ENCODE measurements around the gene METTL6.
A peak's percentile ranks its signal among the peaks of the same experiment; 100 is the strongest.
"Not testable (repeated sequence)": the region's sequence is repeated elsewhere in the genome, so short reads cannot be mapped to it uniquely, and the experiment has no call there.

Gene METTL6, protein sequence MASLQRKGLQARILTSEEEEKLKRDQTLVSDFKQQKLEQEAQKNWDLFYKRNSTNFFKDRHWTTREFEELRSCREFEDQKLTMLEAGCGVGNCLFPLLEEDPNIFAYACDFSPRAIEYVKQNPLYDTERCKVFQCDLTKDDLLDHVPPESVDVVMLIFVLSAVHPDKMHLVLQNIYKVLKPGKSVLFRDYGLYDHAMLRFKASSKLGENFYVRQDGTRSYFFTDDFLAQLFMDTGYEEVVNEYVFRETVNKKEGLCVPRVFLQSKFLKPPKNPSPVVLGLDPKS

DNA sequence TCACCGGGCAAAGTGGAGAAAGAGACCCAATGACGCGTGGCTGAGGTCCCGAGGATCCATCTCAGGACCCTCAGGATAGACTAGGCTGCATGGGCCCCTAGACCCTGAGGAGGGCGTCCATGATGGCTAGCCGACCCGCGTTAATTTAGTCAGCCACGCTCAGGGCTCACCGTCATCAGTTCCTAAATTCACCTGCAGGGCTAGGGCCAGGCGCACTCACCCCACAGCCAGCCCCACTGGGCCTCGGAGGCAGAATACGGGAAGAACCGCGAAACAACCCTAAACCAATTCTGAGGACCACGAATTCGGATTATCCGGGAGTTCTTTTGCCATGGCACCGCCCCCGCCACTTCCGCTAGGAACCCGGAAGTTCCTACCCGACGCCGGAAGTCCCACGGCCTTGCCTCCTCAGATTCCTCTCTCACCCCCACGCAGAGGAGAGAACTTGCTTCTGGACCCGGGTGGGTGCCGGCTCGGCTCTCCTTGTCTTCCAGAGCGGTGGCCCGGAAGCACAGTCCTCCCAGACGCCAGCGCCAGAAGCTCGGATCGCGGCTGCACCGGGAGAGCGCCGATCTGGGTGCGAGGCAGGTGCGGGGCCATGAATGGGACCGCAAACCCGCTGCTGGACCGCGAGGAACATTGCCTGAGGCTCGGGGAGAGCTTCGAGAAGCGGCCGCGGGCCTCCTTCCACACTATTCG, at the start of gene METTL6, which contains the start of gene EAF1:
METTL6 (minus strand) TSS at position 363 of the 699 bp plus-strand sequence. CDS start 1,033 bp downstream, outside the sequence.
EAF1 (plus strand) TSS at position 417 of the 699 bp plus-strand sequence; CDS start at position 599, 182 bp downstream.
- DNase-seq = peak; percentile 4 to 82 (median 67)

DNA sequence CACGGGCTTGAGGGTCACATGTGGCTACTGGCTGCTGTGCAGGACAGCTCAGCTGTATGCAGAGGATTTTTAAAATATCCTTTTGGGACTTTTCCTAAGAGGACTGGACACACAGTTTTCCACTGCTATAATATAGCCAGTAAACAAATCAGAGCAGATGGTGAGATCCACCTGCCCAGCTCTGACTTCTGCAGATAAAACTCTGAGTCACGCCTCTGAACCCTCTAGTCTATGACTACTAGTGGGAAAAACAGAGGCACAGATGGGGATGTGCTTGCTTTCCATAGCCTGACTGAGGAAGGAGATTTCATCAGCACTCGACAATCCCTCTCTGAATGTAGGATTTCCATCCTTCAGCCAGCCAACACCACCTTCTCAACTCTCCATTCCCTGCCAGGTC, 49.0 kb upstream of the METTL6 start:
- DNase-seq = peak in 1 of 14 donors; percentile 56

DNA sequence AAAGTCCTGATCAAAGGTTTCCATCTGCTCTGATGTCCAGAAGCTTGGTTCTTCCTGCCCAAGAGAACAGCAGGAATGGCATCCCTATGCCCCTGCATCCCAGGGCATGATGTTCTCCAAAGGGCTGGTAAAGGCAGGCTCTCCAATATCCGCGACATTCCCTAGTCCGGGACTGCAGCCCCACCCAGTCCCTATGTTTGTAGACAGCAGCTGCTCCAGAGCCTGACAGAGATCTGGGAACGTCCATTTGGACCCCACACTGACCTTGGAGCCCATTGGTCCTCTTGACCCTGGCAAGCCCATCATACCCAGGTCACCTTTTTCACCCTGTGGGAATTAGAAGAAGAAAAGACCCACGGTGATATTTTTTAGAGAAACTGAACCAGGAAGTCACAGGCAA, 47.8 kb upstream of the METTL6 start:
- no peak for DNase-seq

DNA sequence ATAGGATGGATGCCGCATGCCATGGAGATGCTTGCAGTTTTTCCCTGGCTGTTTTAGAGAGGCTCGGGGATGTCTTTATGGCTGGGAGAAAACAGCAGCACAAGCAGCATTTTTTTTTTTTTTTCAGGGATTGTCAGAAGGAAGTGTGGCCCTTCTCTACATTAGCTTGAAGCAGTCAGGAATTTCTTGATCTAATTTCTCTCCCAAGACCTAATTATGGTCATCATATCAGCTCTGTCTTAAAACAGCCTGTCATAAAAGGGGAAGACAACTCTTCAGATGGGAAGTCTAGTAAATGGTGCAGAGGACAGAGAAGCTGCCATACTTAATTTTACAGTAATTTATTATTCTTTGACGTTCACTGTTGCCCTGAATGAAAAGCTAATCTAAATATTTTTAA, 44.5 kb upstream of the METTL6 start:
- DNase-seq = no peak

DNA sequence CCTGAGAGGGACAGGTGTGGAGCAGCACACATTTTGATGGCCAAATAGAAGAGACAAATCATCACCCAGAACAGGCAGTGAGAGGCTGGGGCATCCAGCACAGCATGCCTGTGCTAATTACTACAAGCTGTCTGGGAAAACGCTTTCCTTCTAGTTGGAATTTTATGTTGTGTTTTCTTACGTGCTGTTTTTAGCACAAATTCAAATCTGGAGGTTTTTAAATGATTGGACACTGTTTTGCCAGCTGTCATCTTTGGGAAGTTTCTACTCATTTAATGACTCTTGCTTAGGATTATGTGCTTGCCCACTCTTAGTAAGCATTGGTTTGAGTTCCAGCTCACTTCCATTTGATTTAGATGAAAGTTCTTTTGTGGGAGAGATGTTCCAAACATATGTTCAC, 43.5 kb upstream of the METTL6 start:
- no peak for DNase-seq

DNA sequence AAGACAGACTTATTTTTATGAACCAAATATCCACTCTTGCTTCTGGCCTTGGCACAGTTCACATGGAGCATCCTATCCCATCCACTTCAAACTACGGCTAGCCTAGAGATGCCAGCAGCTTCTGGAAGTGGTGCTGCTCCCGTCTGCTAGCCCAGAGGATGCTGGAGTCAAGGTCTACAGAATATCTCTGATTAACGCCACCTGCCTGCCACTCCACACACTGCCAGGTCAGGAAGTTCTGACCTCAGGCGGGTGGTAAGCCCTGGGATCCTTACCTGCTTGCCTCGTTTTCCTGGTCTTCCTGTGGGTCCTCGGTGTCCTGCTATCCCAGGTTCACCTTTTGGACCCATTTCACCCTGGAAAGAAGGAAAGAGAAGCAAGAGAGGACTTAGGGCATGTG, 42.9 kb upstream of the METTL6 start:
- DNase-seq = no peak

DNA sequence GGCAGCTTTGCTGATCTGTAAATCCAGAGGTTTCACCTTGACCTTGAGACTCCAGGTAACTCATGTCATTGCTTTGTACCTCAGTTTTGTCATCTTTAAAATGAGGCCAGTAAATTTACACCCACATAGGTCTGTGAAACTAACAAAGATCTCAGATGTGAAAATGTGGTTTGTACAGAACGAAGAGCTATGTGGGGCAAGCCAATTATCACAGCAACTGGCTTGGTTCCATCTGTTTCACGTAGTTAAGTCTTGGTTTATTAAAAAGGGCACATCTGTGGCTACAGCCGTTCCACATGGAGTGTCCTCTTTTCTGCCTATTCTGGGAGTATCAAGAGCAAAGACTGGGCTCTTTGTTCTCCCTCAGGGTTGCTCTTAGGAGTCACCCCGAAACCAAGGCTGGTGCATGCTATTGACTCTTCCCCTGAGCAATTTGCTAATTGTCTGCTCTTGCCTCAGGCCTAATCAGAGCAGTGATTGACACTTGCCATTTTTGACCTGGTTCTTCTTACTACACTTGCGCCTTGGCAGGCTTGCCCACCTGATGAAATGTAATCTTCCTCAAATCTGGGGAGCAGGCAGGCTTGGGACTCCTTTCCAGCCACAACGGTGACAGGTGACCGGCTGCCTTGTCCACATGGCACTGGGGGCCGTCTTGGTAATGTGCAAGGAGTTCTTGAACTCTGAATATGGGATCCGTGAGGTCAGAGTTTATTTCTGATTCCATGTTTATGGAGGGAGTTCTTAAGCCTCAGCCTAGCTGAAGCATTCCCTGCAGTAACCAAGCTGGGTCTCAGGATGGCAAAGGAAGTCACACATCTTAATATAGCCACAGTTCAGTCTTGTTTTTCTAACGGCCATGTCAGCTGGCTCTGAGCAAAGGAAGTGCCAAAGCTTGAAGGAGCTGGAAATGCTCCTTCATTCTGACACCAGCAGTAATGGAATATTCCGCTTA, 40.2 kb upstream of the METTL6 start:
- no peak for DNase-seq

DNA sequence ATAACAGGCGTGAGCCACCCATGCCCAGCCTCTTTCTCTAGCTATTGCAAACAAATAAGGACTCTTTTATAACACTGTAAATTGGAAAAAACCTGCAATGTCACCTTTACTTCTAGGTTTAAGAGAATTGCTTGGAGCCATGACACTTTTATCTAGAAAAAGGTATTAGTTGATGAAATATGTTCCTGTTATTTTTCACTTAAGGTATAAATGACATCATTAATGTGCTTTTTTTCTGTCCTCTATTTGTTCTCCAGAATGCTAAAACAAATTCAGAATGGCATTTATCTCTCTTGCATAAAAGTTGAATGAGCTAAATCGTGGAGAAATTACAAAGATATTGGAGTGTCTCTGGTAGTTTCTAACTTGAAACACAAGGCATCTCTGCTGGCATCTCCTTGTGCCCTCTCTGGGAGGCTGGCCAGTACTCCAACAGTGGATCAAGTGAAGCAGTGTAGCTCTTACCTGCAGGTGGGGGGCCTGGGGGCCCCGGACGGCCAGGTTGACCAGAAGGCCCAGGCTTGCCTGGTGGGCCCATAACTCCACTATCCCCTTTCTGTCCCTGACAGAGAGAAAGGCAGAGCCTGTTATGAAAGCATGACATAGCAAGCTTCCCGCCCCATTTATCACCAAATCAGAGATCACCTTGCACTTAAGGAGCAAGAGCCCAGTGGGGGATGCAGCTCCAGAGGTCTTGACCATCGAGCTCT, 38.7 kb upstream of the METTL6 start:
- DNase-seq = no peak

DNA sequence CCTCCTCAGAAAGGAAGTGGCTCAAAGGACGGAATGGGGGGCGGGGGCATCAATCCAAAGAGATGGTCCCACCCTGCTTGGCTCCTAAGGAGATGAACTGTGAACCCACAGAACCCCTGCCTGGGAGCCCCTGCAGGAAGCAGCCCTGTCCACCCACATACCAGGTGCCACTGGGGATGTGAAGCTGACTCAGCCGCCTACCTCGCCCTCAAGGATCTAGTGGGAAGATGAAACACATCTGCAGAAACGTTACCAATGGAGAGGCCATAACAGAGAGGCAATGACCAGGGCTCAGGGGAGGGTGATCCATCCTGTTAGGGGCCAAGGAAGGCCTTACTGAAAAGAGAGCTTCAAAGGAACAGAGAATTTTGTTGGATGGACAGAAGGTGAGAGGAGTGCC, 35.1 kb upstream of the METTL6 start:
- no peak for DNase-seq

DNA sequence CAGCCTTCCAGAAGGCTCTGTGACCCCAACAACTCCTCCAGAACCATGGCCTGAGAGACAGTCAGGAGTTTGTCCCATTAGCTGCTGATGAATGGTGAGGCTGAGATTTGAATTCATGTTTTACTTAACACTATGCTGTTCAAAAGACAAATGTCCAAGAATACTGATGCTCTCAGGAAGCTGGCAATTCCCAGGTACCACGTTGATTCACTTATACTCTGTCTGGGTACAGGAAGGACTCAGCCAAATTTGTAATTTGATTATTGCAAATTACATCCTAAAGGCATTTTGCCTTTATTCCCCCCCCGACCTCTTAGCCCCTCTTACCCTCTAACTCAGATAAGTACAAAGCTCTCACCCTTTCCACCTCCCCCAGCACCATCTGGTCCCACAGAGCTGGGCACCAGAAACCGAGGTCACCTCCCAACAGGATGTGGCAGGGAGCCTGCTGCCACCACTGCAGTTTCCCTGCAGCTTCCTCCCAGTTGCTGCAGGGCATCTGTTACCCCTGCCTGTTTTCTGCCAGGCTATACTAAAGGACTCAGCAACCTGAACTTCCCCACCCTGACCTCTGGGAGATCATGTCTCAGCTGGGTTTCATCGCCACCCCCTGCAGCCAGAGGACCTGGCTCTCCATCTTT, 33.7 kb upstream of the METTL6 start:
- DNase-seq = peak in 1 of 14 donors; percentile 63

DNA sequence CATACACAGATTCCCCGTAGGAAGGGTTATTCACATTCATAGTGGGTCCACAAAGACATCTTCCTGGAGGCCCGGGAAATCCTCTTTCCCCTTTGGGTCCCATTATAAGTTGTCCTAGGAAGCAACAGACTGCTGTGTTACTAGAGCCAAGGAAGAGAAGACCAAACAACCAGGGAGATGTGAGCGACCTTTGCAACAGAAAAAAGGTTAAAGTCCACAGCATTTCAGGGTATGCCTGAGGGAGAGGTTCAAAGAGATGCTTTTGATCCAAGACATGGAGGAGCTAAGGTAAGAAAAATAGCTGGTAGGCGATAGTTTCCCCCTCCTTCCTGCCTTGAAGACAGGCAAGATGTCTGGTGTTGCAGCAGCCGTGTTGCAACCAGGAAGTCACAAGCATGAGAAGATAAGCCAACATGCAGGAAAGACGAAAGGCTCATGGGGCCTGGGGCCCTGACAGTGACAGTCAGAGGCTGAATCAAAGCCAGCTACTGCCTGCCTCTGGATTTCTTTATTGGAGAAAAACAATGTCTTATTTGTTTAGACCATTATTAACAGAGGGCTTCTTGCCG, 31.0 kb upstream of the METTL6 start:
- DNase-seq = no peak

DNA sequence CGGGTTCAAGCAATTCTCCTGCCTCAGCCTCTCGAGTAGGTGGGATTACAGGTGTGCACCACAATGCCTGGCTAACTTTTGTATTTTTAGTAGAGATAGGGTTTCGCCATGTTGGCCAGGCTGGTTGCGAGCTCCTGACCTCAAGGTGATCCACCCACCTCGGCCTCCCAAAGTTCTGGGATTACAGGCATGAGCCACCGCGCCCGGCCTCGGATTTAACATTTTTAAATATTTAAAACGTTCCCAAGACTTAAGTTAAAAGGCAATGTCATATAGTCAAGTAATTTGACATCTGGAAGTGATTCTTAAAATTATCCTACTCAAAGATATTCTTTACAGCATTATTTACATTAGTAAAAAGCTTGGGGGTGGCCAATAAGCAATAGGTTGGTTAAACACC, 29.6 kb upstream of the METTL6 start:
- DNase-seq = not testable (repeated sequence)

DNA sequence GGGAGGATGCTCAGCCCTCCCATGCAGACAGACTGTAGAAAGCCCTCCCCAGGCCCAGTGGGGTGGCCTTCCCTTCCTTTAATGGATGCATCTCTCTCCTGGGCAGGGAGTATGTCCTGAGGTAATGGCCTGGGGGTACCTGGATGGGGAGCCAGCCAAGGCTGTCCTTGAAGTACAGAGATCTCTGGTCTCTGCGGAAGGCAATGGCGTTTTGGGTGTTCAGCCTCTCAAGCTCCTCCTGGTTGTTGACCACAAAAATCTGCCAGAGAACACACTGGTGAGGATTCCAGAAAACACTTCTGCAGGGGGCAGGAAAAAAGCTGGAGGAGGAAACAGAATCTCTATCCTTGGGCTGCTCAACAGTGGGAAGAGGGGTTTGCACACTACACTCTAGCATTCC, 29.0 kb upstream of the METTL6 start:
- DNase-seq = no peak

DNA sequence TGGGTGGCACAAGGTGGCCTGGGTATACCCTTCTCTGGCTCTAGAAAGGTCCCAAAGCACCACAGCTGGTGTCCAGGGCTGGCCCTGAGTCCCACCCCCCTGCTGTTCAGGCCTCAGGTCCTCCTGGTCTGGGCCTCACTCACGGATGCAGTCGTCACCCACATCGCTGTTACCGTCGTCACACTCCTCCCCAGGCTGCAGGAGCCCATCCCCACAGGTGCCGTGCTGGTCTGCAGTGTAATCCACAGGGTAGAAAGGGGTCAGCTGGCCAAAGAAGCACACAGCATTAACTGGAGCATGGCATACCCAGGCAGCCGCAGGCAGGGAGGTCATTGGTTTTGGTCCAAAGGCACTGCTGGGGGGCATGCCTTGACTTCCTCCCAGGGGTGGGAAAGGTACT, 28.4 kb upstream of the METTL6 start:
- no peak for DNase-seq

DNA sequence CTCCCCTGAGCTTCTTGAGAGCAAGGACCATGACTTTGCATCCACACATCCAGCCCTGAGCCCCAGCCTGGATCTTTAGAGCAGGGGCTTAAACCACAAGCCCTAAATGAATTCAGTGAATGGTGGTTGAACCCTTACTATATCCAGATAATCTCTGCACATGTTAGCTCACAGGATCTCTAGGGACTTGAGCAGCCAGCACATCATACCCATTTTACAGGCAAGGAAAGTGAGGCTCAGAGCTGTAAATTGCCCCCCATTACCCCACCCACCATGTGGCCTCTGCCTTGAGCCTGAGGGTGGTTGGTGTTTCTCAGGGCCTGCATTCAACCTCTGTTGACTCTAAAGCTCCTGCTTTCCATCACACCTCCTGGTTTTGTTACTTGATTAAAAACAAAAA, 27.6 kb upstream of the METTL6 start:
- no peak for DNase-seq

DNA sequence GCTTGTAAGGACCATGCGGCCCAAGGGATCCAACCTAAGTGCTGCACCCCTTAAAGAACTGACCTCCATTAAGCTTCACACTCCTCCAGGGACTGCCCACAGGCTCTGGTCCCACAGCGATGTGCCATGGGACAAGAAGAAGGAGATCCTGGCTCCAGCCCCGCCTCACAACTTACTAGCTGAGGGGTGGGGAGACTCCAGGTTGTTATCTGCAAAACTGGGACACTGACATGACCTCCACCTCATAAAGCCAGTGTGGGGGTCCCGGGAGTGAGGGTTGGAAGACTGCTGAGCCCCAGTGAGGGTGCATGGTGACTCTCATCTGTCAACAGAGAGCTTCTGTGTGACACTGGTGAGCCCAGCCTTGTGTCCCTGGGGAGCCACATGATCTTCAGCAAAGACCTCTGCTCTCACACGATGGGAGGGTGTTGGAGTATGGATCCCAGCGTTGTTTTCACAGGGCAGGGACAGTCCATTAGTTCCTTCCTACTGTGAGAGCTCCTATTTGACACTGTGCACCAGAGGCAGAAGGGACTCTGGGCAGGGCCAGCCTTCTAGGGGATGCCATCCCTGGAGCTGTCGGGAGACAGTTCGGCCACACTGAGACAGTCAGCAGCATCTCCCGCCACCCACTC, 26.8 kb upstream of the METTL6 start:
- DNase-seq = no peak

DNA sequence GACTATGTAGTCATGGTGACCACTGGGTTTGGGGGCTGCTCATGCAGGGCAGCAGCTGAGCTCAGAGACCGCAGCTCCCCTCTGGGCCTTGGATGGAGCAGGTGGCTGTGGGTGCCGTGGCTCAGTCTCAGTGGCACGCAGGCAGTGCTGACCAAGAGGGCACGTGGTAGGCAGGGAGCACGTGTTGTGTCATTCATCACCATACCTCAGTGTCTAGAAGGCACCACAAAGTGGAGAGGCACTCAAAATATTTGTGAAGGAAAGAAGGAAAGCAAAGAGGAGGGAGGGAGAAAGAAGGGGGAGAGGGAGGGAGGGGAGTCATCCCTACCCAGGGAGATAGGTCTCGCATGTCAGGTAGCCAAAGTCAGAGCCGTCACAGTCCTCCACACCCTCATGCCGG, 26.2 kb upstream of the METTL6 start:
- DNase-seq = no peak

DNA sequence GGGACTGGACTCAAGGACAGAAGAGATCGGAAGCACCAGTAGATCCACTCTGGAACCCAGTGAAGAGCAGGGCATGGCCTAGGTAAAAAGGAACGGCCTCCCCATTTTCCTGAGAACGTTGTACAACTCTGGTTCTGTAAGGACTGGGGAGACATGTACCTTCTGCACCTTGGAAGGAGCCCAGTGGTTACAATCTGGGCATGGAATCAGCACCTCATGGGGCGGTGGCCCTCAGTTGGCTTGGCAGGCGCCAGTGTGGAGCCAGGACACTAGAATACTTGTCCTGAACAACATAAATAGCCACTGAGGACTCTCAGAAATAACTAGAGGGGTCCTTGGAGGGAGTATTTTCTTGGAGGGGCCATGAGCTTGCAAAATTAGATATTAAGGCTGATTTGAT, 25.6 kb upstream of the METTL6 start:
- no peak for DNase-seq

DNA sequence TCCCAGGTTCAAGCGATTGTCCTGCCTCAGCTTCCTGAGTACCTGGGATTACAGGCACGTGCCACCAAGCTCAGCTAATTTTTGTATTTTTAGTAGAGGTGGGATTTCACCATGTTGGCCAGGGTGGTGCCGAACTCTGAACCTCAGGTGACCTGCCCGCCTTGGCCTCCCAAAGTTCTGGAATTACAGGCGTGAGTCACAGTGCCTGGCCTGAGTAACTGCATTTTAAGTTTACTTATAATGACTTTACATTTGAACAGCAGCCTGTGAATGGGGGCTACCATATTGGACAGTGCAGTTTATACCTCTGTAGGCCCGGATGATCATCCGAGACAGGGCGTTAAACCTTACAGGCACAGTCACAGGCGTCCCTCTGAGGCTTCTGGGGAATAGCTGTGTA, 24.8 kb upstream of the METTL6 start:
- DNase-seq = no peak

DNA sequence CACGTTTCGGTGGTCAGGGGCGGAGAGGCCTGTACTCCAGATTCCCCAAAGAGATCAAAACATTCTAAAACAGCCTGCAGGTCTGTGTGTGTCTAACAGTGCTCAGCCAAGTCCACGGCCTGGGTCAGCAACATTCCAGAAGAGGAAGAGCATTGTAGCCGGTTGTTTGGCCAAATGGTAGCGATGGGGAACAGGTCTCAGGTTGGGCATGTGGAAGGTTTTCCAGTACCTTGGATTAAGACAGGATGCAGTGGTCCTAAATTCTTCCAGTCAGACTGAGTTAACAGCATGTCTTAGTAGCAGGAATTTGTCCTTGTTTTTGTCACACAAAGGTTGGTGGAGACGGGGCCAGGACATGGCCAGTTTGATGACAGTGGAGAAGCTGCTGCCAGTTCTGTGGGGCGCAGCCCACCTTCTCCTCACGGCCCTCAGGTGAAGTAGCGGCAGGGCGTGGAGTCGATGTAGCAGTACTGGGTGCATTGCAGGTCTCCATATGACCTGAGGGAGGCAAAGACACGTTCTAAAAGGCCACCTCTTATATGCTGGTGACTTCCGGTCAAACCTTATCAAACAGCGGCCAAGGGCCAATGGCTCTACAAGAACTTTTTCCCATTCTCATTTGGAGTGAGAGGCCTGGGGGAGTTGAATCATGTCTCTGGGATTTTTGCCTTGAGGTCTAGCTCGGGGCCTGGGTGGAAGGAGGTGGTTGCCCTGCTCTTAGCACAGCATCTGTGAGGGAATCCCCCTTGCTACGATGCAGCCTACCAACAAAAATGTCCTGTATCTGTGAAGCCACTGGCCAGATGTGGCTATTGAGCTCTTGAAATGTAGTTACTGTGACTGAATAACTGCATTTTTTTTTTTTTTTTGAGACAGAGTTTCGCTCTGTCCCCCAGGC, 24.1 kb upstream of the METTL6 start:
- no peak for DNase-seq

Data from C1 segment of cervical spinal cord (tissue), 14 donors.